Lung (tissue), 12 donors: ENCODE results near the gene AGAP1. TPM values are rescaled to one million over a fixed set of nuclear protein-coding genes. Genes with fewer than 3 reads are reported as not detected.

Experiments used
- ATAC-seq: fragments of 200-7000 bp; cut with Tn5 transposase; one replicate; pipeline ENCODE4 v1.9.1; 2020; ENCODE audit warnings: moderate number of reproducible peaks; ENCODE audit not compliant: insufficient read depth, low FRiP score
- DNase-seq, 3 donors: peaks; one replicate each; pipeline ENCODE4 v3.0.0-alpha.2; 2013 to 2017
- H3K27ac ChIP-seq, 2 donors: one replicate each; pipeline ENCODE4 v1.5.1; 2013; ENCODE audit warnings: mild to moderate bottlenecking in 2 of 2, moderate library complexity in 2 of 2, control low read depth in 1 of 2, inconsistent platforms in 1 of 2, low read depth in 1 of 2, low read length in 1 of 2
- H3K27me3 ChIP-seq, 3 donors: one replicate each; pipeline ENCODE4 v1.5.1; 2013; ENCODE audit warnings: low read length in 2 of 3; ENCODE audit not compliant: control insufficient read depth in 3 of 3, insufficient read depth in 3 of 3
- H3K36me3 ChIP-seq, 4 donors: one replicate each; pipeline ENCODE4 v1.5.1; 2013; ENCODE audit warnings: low read length in 4 of 4, mild to moderate bottlenecking in 1 of 4, moderate library complexity in 1 of 4; ENCODE audit not compliant: control insufficient read depth in 4 of 4, insufficient read depth in 4 of 4
- H3K4me1 ChIP-seq, 5 donors: one replicate each; pipeline ENCODE4 v1.5.1; 2013; ENCODE audit warnings: low read length in 5 of 5, mild to moderate bottlenecking in 2 of 5, moderate library complexity in 1 of 5; ENCODE audit not compliant: control insufficient read depth in 5 of 5, insufficient read depth in 5 of 5
- H3K4me3 ChIP-seq: one replicate; pipeline ENCODE4 v1.5.1; 2013; ENCODE audit warnings: mild to moderate bottlenecking, control low read depth, moderate library complexity
- H3K9ac ChIP-seq, 2 donors: one replicate each; pipeline ENCODE4 v1.5.1; 2013; ENCODE audit warnings: low read length in 2 of 2, control low read depth in 1 of 2; ENCODE audit not compliant: insufficient read depth in 1 of 2
- H3K9me3 ChIP-seq, 4 donors: one replicate each; pipeline ENCODE4 v1.5.1; 2013; ENCODE audit warnings: low read length in 3 of 4, mild to moderate bottlenecking in 1 of 4, moderate library complexity in 1 of 4; ENCODE audit not compliant: control insufficient read depth in 4 of 4, insufficient read depth in 3 of 4
- CTCF ChIP-seq: IDR thresholded peaks from 2 replicates; pipeline ENCODE4 v1.5.1; 2012; ENCODE audit warnings: mild to moderate bottlenecking; ENCODE audit errors: control extremely low read depth, extremely low read depth
- WGBS, 2 donors: extraction: QIAGEN DNeasy Blood & Tissue Kit; methylation state at CpG; one replicate each; pipeline ENCODE4 v1.1.7; 2013; 5-methylcytosine and 5-hydroxymethylcytosine counted together
- polyA plus RNA-seq, 2 donors: library from polyadenylated mRNA; stranded (reverse); fragments of 200-250 nt; gene quantifications; one replicate each; pipeline ENCODE4 v1.2.1, GENCODE V29; 2013
- total RNA-seq, 2 donors: library from RNA; depleted of rRNA in 1 of 2; stranded (reverse); fragments of >200 nt in 1 of 2; gene quantifications; one replicate each; pipeline ENCODE4 v1.2.1, GENCODE V29; 2014 to 2021
- donor health status: control.
- donor health status: control.
- donor health status: Bipolar disorder and iron deficiency.
- donor health status: healthy.
- donor health status: DM: yes; HTN: yes; CAD: no.

AGAP1 gene
- total and polyA plus RNA-seq, 4 donors = 6.6 to 39.4 (median 20.2) TPM

- H3K9ac ChIP-seq = no peak overlapping the region
- peaks cover 8 to 76% (median 73%) of the 10 kb centered on the region in 3 donors for H3K27me3 ChIP-seq
- 34 to 49% methylated on average over 15 of the region's 15 CpGs for WGBS, 2 donors
- no peak for TF ChIP-seq CTCF
- DNase-seq = no peak
- ATAC-seq = no peak
- H3K4me3 ChIP-seq = no peak overlapping the region
- H3K36me3 ChIP-seq = no peaks in the 10 kb centered on the region
- peaks cover 0 to 18% (median 8%) of the 10 kb centered on the region in 5 donors for H3K4me1 ChIP-seq
- no peaks in the 10 kb centered on the region for H3K9me3 ChIP-seq
- no peak overlapping the region for H3K27ac ChIP-seq
Measured at GRCh38 chr2:236161082-236161462, 667.2 kb downstream of the AGAP1 start.

- no peak overlapping the region for H3K27ac ChIP-seq
- DNase-seq (no peak), ATAC-seq (no peak)
- H3K9ac ChIP-seq = no peak overlapping the region
- H3K36me3 ChIP-seq = no peaks in the 10 kb centered on the region
- no peak for TF ChIP-seq CTCF
- H3K9me3 ChIP-seq = no peaks in the 10 kb centered on the region
- WGBS, 2 donors = 69 to 80% methylated on average over 12 of the region's 12 CpGs
- no peak overlapping the region for H3K4me3 ChIP-seq
- H3K4me1 ChIP-seq = peaks cover 0 to 18% (median 9%) of the 10 kb centered on the region in 5 donors
- H3K27me3 ChIP-seq = peaks cover 11 to 80% (median 75%) of the 10 kb centered on the region in 3 donors
Measured at GRCh38 chr2:236161531-236161930, 667.7 kb downstream of the AGAP1 start.

GRCh38 chr2:236162031-236162845 lies 668.4 kb downstream of the AGAP1 start:
- no peak for ATAC-seq
- no peak for DNase-seq

More at GRCh38 chr2:236162031-236162845, 668.4 kb downstream of the AGAP1 start:
- Histone ChIP-seq H3K9ac (no peak overlapping the region), H3K4me3 (no peak overlapping the region), H3K27ac (no peak overlapping the region), H3K36me3 (no peaks in the 10 kb centered on the region), H3K4me1 (peaks cover 0 to 24% (median 11%) of the 10 kb centered on the region in 5 donors), H3K27me3 (peaks cover 12 to 85% (median 75%) of the 10 kb centered on the region in 3 donors), H3K9me3 (no peaks in the 10 kb centered on the region)
- TF ChIP-seq CTCF = no peak
- 43 to 55% methylated on average over 16 of the region's 16 CpGs for WGBS, 2 donors
